Hematopoietic multipotent progenitor cell treated with erythropoietin and hydrocortisone succinate and interleukin-3 and kit ligand, for 17 days (in vitro differentiated cells): ENCODE results near the gene LOXHD1.

ENCODE experiments used
- DNase-seq: peaks from one replicate; pipeline ENCODE4 v3.0.0-alpha.2; 2015; ENCODE audit warnings: low spot score

LOXHD1 gene

GRCh38 chr18:46672062-46672970 lies 15.3 kb upstream of the LOXHD1 start:
- DNase-seq = no peak

GRCh38 chr18:46668694-46669093 lies 11.7 kb upstream of the LOXHD1 start:
- DNase-seq = no peak

GRCh38 chr18:46668135-46668534 lies 11.1 kb upstream of the LOXHD1 start:
- DNase-seq = no peak

- no peak for DNase-seq
These were observed 6.5 kb upstream of the LOXHD1 start for GRCh38 chr18:46663539-46663938.

GRCh38 chr18:46660957-46661749 lies 4.1 kb upstream of the LOXHD1 start:
- DNase-seq = no peak

GRCh38 chr18:46659484-46659883 lies 2.5 kb upstream of the LOXHD1 start:
- DNase-seq = no peak

GRCh38 chr18:46656326-46657114 lies 500 bp downstream of the LOXHD1 start:
- DNase-seq = no peak

GRCh38 chr18:46652372-46652771 lies 4.6 kb downstream of the LOXHD1 start:
- no peak for DNase-seq

- no peak for DNase-seq
These were observed 6.3 kb downstream of the LOXHD1 start for GRCh38 chr18:46650681-46651080.

GRCh38 chr18:46649071-46649862 lies 7.8 kb downstream of the LOXHD1 start:
- DNase-seq = no peak

- DNase-seq = no peak
These were observed 10.6 kb downstream of the LOXHD1 start for GRCh38 chr18:46646468-46646867.

- DNase-seq = no peak
These were observed 14.5 kb downstream of the LOXHD1 start for GRCh38 chr18:46642561-46642960.

GRCh38 chr18:46641917-46642316 lies 15.1 kb downstream of the LOXHD1 start:
- no peak for DNase-seq

- no peak for DNase-seq
These were observed 17.6 kb downstream of the LOXHD1 start for GRCh38 chr18:46639386-46639785.

GRCh38 chr18:46636040-46636630 lies 20.9 kb downstream of the LOXHD1 start:
- DNase-seq = no peak

GRCh38 chr18:46632401-46633071 lies 24.5 kb downstream of the LOXHD1 start:
- no peak for DNase-seq

GRCh38 chr18:46630991-46631390 lies 26.0 kb downstream of the LOXHD1 start:
- no peak for DNase-seq

- DNase-seq = no peak
These were observed 26.9 kb downstream of the LOXHD1 start for GRCh38 chr18:46630160-46630559.

- no peak for DNase-seq
These were observed 27.7 kb downstream of the LOXHD1 start for GRCh38 chr18:46629361-46629760.

GRCh38 chr18:46628206-46628605 lies 28.8 kb downstream of the LOXHD1 start:
- no peak for DNase-seq

- DNase-seq = no peak
These were observed 29.9 kb downstream of the LOXHD1 start for GRCh38 chr18:46627136-46627535.
